ENCODE data around the gene PTDSS2.

Gene PTDSS2

DNA sequence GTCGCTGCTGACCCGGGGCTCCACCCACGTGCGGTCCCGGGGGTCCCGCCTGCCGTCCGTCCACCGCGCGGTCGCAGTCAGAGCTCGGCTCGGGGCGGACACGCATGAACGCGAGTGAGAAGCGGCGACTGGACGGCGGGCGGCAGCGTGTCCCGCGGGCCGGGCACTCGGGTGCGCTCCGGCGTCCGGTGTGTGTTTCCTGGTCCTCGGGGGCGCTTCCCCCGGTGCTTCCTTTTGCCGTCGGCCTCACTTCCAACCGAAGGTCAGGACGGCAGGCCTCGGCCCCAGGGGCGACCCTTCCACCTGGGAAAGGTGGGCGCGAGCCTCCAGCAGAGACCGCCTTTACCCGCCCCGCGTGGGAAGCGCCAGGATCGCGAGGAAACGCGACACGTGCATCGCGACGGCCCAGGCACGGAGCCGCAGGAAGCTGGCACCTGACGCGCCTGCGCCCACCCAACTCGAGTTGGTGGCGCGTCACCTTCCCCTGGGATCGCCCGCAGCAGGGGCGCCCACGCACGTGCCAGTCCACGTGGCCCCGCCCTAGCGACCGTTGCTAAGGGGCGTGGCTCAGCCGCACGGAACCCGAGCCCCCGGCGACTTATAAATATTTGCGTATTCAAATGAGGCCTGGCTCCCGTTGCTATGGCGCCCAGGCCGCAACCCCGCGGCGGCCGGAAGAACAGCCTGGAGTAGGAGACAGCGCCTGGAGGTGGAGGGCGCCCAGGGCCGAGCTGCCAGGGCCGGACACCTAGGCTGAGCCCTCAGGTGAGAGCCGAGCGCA is 87.0 kb downstream of the PTDSS2 start, which contains the start of gene LRRC56:
TSS of gene LRRC56 (plus strand) at position 687 of the 781 bp plus-strand sequence. CDS start 3,158 bp downstream, outside the sequence.
- DNase-seq (ENCODE audit: low read depth), result peak; percentile 94
- TF ChIP-seq POLR2A (IDR thresholded peaks at IDR 0.05; ENCODE audit: extremely low read depth, insufficient read length) (peak; percentile 49), MYC (IDR thresholded peaks at IDR 0.05; ENCODE audit: low read depth, low read length) (peak; percentile 97)
- TF ChIP-seq, protein P1, sequence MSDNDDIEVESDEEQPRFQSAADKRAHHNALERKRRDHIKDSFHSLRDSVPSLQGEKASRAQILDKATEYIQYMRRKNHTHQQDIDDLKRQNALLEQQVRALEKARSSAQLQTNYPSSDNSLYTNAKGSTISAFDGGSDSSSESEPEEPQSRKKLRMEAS (IDR thresholded peaks at IDR 0.05; ENCODE audit: low read depth, low read length), result peak; percentile 100
- TF ChIP-seq, protein P2, sequence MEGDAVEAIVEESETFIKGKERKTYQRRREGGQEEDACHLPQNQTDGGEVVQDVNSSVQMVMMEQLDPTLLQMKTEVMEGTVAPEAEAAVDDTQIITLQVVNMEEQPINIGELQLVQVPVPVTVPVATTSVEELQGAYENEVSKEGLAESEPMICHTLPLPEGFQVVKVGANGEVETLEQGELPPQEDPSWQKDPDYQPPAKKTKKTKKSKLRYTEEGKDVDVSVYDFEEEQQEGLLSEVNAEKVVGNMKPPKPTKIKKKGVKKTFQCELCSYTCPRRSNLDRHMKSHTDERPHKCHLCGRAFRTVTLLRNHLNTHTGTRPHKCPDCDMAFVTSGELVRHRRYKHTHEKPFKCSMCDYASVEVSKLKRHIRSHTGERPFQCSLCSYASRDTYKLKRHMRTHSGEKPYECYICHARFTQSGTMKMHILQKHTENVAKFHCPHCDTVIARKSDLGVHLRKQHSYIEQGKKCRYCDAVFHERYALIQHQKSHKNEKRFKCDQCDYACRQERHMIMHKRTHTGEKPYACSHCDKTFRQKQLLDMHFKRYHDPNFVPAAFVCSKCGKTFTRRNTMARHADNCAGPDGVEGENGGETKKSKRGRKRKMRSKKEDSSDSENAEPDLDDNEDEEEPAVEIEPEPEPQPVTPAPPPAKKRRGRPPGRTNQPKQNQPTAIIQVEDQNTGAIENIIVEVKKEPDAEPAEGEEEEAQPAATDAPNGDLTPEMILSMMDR (IDR thresholded peaks at IDR 0.05; ENCODE audit: low read depth, low read length), result no peak
- peak within 1 kb of the TSS; percentile 66 for H3K4me3 ChIP-seq (ENCODE audit: low read depth, low read length)

DNA sequence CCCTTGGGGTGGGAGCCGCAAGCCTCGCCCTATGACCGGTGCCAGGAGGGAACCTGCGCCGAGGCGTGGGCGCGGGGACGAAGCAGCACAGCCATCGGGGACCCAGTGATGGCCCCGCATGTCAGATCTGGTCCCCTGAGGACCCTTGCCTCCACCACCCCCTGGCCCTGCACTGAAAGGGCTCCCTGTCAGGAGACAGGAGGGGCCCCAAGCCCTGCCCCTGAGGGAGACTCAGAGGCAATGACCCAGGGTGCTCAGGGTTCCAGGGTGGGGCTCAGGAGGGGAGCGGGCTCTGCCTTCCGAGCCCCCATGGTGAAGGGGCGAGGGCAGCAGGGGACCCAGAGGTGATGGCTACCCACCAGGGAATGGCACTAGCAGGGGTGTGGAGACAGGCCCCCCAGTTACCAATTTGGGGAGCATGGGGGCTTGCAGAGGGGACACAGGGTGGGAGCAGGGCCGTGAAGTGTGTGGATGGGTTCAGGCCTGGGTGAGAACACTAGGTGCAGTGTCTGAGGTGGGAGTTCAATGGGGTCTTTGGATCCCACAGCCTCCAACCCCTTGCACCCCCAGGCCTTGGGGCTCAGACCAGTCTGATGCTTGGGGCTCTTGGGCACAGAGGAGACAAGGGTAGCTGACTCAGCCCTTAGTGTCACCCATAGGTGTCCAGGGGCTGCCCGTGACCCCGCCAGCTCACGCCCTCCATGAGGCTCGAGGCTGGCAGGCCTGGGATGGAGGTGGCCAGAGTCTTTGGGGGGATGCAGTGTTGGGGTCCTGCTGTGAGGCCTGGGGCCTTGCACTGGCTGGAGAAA is 87.7 kb downstream of the PTDSS2 start:
- DNase-seq (ENCODE audit: low read depth), result no peak
- TF ChIP-seq MYC (IDR thresholded peaks at IDR 0.05; ENCODE audit: low read depth, low read length), result no peak
- TF ChIP-seq, protein P1 (IDR thresholded peaks at IDR 0.05; ENCODE audit: low read depth, low read length), result no peak
- TF ChIP-seq POLR2A (IDR thresholded peaks at IDR 0.05; ENCODE audit: extremely low read depth, insufficient read length), result no peak
- TF ChIP-seq, protein P2 (IDR thresholded peaks at IDR 0.05; ENCODE audit: low read depth, low read length), result no peak
- peak overlapping the region; percentile 50 for H3K4me3 ChIP-seq (ENCODE audit: low read depth, low read length)

DNA sequence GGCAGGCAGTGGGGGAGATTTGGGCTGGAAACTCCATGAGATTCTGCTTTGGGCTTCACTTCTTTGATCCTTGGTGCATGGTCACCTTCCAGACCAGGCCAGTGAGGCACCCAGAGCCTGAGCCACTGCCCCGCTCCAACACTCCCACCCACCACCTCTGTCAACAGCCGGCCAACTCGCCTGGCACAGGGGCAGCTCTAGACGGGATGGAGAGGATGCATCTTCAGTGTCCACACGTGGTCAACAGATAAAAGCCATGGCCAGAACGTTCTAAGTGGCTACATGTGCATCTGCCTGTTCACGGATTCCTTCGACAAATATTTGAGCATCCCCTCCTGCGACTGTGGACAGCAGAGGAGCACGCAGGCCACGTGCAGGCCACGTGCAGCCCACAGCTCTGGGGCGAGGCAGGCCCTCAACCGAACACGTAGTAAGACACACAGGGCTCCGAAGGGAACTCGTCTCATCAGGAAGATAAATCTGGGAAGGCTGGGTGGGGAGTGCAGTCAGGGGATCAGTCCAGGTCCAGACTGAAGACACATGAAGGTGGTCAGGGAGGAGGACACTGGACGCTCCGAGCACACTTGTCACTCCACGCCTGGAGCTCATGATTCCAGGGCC is 88.5 kb downstream of the PTDSS2 start:
- no peak for DNase-seq (ENCODE audit: low read depth)
- H3K4me3 ChIP-seq (ENCODE audit: low read depth, low read length), result no peak overlapping the region
- TF ChIP-seq, protein P2 (IDR thresholded peaks at IDR 0.05; ENCODE audit: low read depth, low read length), result no peak
- TF ChIP-seq, protein P1 (IDR thresholded peaks at IDR 0.05; ENCODE audit: low read depth, low read length), result no peak
- TF ChIP-seq MYC (IDR thresholded peaks at IDR 0.05; ENCODE audit: low read depth, low read length) (no peak), POLR2A (IDR thresholded peaks at IDR 0.05; ENCODE audit: extremely low read depth, insufficient read length) (no peak)

- no peak for DNase-seq (ENCODE audit: low read depth)
- TF ChIP-seq, protein P1 (IDR thresholded peaks at IDR 0.05; ENCODE audit: low read depth, low read length), result no peak
- TF ChIP-seq, protein P2 (IDR thresholded peaks at IDR 0.05; ENCODE audit: low read depth, low read length), result no peak
- no peak for TF ChIP-seq MYC (IDR thresholded peaks at IDR 0.05; ENCODE audit: low read depth, low read length)
- no peak for TF ChIP-seq POLR2A (IDR thresholded peaks at IDR 0.05; ENCODE audit: extremely low read depth, insufficient read length)
These were observed 89.9 kb downstream of the PTDSS2 start for GRCh38 chr11:539971-540481.

More at GRCh38 chr11:539971-540481, 89.9 kb downstream of the PTDSS2 start:
- no peak overlapping the region for H3K4me3 ChIP-seq (ENCODE audit: low read depth, low read length)

Measured in NB4 (cell line).